CD4-positive, alpha-beta memory T cell (primary cell): ENCODE results near the gene SALL3. TPM values are rescaled to one million over a fixed set of nuclear protein-coding genes. Genes with fewer than 3 reads are reported as not detected.

Experiments
- CTCF ChIA-PET: fragments of 350-600 bp; sonication (Branson Sonifier 250); formaldehyde crosslinking; loops from one replicate; lab custom pipeline; 2021; ENCODE audit warnings: inconsistent platforms; ENCODE audit not compliant: partially characterized antibody; lab: Charles Lee
- POLR2A ChIA-PET: fragments of 350-600 bp; sonication (Branson Sonifier 250); formaldehyde crosslinking; loops from one replicate; lab custom pipeline; 2021; ENCODE audit not compliant: partially characterized antibody; lab: Charles Lee
- DNase-seq, 5 donors: peaks; one replicate each; pipeline versions ENCODE4 v3.0.0 to v3.0.0-alpha.2; 2020 to 2022; ENCODE audit warnings: mixed read lengths in 1 of 5
- H3K27ac ChIP-seq: one replicate; pipeline ENCODE4 v1.7.0; 2013; ENCODE audit warnings: low read depth, low read length
- H3K27me3 ChIP-seq: 2 replicates; pipeline ENCODE4 v1.7.0; 2013; ENCODE audit warnings: mild to moderate bottlenecking, low read length, moderate library complexity; ENCODE audit not compliant: insufficient read depth
- H3K36me3 ChIP-seq: 2 replicates; pipeline ENCODE4 v1.7.0; 2013; ENCODE audit warnings: mild to moderate bottlenecking, low read length, moderate library complexity; ENCODE audit not compliant: insufficient read depth
- H3K4me1 ChIP-seq: 2 replicates; pipeline ENCODE4 v1.7.0; 2013; ENCODE audit warnings: mild to moderate bottlenecking, low read length, moderate library complexity; ENCODE audit not compliant: insufficient read depth
- H3K4me3 ChIP-seq, 2 donors: one replicate each; pipeline ENCODE4 v1.7.0; 2013; ENCODE audit warnings: low read length in 2 of 2, mild to moderate bottlenecking in 1 of 2
- H3K9me3 ChIP-seq, 2 donors: one replicate each; pipeline ENCODE4 v1.7.0; 2013; ENCODE audit warnings: low read length in 2 of 2, control low read depth in 1 of 2; ENCODE audit not compliant: control insufficient read depth in 1 of 2
- H3K27ac Mint-ChIP-seq, 7 donors: one replicate each; pipeline ENCODE4 v1.8.0; 2020 to 2021; ENCODE audit warnings: mixed read lengths in 7 of 7, mild to moderate bottlenecking in 6 of 7, inconsistent platforms in 3 of 7, moderate library complexity in 3 of 7
- H3K27me3 Mint-ChIP-seq, 2 donors: one replicate each; pipeline ENCODE4 v1.8.0; 2020 to 2021; ENCODE audit warnings: mixed read lengths in 2 of 2
- H3K36me3 Mint-ChIP-seq, 2 donors: one replicate each; pipeline ENCODE4 v1.8.0; 2020 to 2021; ENCODE audit warnings: mixed read lengths in 2 of 2, inconsistent platforms in 1 of 2, mild to moderate bottlenecking in 1 of 2
- H3K4me1 Mint-ChIP-seq, 4 donors: one replicate each; pipeline ENCODE4 v1.8.0; 2020 to 2021; ENCODE audit warnings: mixed read lengths in 4 of 4, mild to moderate bottlenecking in 1 of 4
- H3K4me3 Mint-ChIP-seq, 8 donors: one replicate each; pipeline ENCODE4 v1.8.0; 2020 to 2021; ENCODE audit warnings: mixed read lengths in 8 of 8, mild to moderate bottlenecking in 7 of 8, moderate library complexity in 6 of 8, inconsistent platforms in 3 of 8
- H3K9me3 Mint-ChIP-seq, 8 donors: one replicate each; pipeline ENCODE4 v1.8.0; 2020 to 2021; ENCODE audit warnings: mixed read lengths in 8 of 8, mild to moderate bottlenecking in 5 of 8, inconsistent platforms in 3 of 8, moderate library complexity in 1 of 8
- intact Hi-C: fragments of 100-400 bp; cut with micrococcal nuclease; formaldehyde crosslinking; loops from one replicate; pipeline ENCODE4 v1.15.1; 2023
- polyA plus RNA-seq, 2 donors: library from polyadenylated mRNA; unstranded; fragments of 300-500 nt; fragmentation: Illumina TruSeq; gene quantifications; one replicate each; pipeline ENCODE4 v1.2.3, GENCODE V29; 2021
- total RNA-seq, 2 experiments: library from RNA; stranded (reverse); gene quantifications; one replicate each; pipeline ENCODE4 v1.2.3, GENCODE V29; 2021

Gene SALL3
- total and polyA plus RNA-seq, 4 experiments from 2014 or later, result not detected

DNA sequence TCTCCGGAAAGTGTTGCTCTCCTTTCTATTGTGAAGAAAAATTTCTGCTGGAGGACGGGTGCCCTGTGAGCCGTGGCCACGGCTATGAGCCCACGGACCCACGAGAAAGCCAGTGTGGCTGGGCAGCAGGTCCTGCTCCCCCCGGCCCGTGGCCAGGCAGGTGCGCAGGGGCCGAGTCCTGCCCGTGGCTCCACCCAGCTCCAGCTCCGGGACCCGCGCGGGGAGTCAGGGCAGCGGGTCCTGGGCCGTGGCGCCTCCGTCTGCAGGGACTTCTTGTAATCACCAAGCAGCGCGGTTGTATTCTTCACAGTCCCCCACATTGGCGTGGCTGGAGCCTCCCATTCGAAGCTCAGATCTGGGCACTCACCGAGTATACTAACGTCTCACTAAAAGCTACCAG, 43.0 kb downstream of the SALL3 start:
- no peaks in the 10 kb centered on the region for H3K4me1 ChIP-seq
- H3K27ac Mint-ChIP-seq, result no peak overlapping the region
- no peaks in the 10 kb centered on the region for H3K4me1 Mint-ChIP-seq
- H3K27me3 Mint-ChIP-seq, result peaks cover 14 to 16% of the 10 kb centered on the region in 2 donors
- intact Hi-C loops, result no loop called here
- DNase-seq, result no peak
- no peaks in the 10 kb centered on the region for H3K36me3 Mint-ChIP-seq
- no peaks in the 10 kb centered on the region for H3K36me3 ChIP-seq
- H3K9me3 Mint-ChIP-seq, result peaks cover 0 to 19% (median 3%) of the 10 kb centered on the region in 8 donors
- ChIA-PET CTCF (no interaction called here), POLR2A (no interaction called here)
- H3K27me3 ChIP-seq, result no peaks in the 10 kb centered on the region
- H3K27ac ChIP-seq, result no peak overlapping the region
- no peak overlapping the region for H3K4me3 Mint-ChIP-seq
- no peak overlapping the region for H3K4me3 ChIP-seq
- H3K9me3 ChIP-seq, result no peaks in the 10 kb centered on the region

DNA sequence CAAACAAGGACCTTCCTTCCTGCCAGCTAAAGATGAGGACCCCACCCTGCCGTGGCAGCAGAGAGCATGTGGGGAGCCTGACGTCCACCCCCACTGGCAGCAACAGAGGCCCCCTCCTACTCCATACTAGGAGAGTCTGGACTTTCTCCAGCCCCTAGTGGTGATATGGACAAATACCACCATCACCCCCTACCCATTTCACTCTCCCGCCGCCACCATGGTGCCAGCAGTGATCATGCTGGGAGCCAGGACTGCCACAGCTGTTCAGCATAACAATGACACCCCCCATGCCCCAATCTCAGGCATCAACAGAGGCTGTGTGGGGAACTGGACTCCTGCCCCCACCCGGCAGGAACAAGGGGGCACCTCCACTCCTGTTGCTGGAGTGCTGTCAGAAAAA, 46.9 kb downstream of the SALL3 start:
- H3K9me3 Mint-ChIP-seq, result peaks cover 7 to 36% (median 18%) of the 10 kb centered on the region in 8 donors
- intact Hi-C loops, result no loop called here
- DNase-seq, result no peak
- Histone ChIP-seq H3K4me3 (no peak overlapping the region), H3K27ac (no peak overlapping the region), H3K4me1 (no peaks in the 10 kb centered on the region), H3K9me3 (no peaks in the 10 kb centered on the region), H3K27me3 (no peaks in the 10 kb centered on the region), H3K36me3 (no peaks in the 10 kb centered on the region)
- no peaks in the 10 kb centered on the region for H3K4me1 Mint-ChIP-seq
- ChIA-PET POLR2A (no interaction called here), CTCF (no interaction called here)
- H3K27ac Mint-ChIP-seq, result no peak overlapping the region
- H3K4me3 Mint-ChIP-seq, result no peak overlapping the region
- H3K27me3 Mint-ChIP-seq, result peaks cover 8 to 10% of the 10 kb centered on the region in 2 donors
- H3K36me3 Mint-ChIP-seq, result no peaks in the 10 kb centered on the region

DNA sequence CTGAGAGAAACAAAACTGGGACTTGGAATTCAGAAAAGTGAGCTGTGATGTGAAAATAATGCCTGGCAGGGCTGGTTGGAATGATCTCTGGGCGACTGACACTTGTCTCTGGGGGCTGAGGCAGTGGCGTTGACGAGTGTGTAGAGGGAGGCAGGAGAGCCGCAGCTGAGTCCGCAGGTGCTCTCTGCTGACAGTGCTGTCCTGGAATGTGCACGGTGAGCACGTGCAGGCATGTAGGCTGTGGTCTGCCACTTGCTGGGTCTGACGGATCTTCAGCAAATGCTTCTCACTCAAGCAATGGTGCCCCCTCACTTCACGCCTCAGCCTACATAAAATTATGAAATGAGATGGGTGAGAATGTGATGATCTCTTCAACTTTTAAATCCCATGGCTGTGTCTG, 51.1 kb downstream of the SALL3 start:
- H3K36me3 ChIP-seq, result no peaks in the 10 kb centered on the region
- no peaks in the 10 kb centered on the region for H3K27me3 ChIP-seq
- H3K4me1 Mint-ChIP-seq, result no peaks in the 10 kb centered on the region
- peaks cover 4% of the 10 kb centered on the region in 2 donors for H3K27me3 Mint-ChIP-seq
- no peak overlapping the region for H3K4me3 ChIP-seq
- no peak for DNase-seq
- intact Hi-C loops, result no loop called here
- H3K27ac ChIP-seq, result no peak overlapping the region
- H3K36me3 Mint-ChIP-seq, result no peaks in the 10 kb centered on the region
- no peak overlapping the region for H3K27ac Mint-ChIP-seq
- ChIA-PET CTCF (no interaction called here), POLR2A (no interaction called here)
- H3K4me1 ChIP-seq, result no peaks in the 10 kb centered on the region
- H3K4me3 Mint-ChIP-seq, result no peak overlapping the region
- H3K9me3 ChIP-seq, result no peaks in the 10 kb centered on the region
- H3K9me3 Mint-ChIP-seq, result peaks cover 7 to 33% (median 21%) of the 10 kb centered on the region in 8 donors

DNA sequence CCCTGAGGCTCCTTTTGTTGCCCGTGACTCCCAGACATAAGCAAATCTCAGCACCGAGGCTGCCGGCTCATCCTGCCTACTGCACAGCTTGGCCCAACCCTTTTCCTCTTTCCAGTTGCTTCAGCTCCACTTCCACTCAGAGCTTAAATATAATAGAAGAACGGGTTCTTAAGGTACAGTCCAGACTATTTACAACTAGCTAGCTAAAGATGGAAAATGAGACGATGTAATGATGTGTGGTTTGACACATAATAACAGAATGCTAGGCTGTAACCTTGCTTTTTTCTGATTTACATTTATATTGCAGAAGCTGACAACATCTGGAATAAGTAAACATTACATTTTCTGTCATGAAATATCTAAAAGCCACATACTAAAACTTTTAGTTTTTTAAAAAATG, 62.7 kb downstream of the SALL3 start:
- Mint-ChIP-seq H3K27ac (no peak overlapping the region), H3K4me3 (no peak overlapping the region), H3K9me3 (peaks cover 0 to 2% (median 0%) of the 10 kb centered on the region in 8 donors), H3K27me3 (peaks cover 9 to 14% of the 10 kb centered on the region in 2 donors), H3K4me1 (no peaks in the 10 kb centered on the region), H3K36me3 (no peaks in the 10 kb centered on the region)
- intact Hi-C loops, result no loop called here
- no peaks in the 10 kb centered on the region for H3K4me1 ChIP-seq
- CTCF ChIA-PET, result no interaction called here
- no peak overlapping the region for H3K4me3 ChIP-seq
- no peaks in the 10 kb centered on the region for H3K36me3 ChIP-seq
- H3K27ac ChIP-seq, result no peak overlapping the region
- H3K27me3 ChIP-seq, result no peaks in the 10 kb centered on the region
- H3K9me3 ChIP-seq, result no peaks in the 10 kb centered on the region
- DNase-seq, result no peak
- POLR2A ChIA-PET, result no interaction called here

DNA sequence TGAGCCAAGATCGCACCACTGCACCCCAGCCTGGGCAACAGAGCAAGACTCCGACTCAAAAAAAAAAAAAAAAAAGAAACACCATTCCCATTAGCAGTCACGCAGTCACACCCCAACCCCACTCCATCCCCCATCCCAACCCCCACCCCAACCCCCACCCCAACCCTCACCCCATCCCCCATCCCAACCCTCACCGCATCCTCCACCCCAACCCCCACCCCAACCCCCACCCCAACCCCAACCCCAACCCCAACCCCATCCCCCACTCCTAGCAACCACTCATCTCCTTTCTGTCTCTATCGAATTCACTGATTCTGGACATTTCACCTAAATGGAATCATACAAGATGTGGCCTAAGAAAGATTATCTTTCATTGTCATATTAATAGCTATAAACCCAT, 63.7 kb downstream of the SALL3 start:
- H3K27ac Mint-ChIP-seq, result no peak overlapping the region
- H3K27me3 ChIP-seq, result no peaks in the 10 kb centered on the region
- intact Hi-C loops, result no loop called here
- H3K27ac ChIP-seq, result no peak overlapping the region
- peaks cover 0 to 2% (median 0%) of the 10 kb centered on the region in 8 donors for H3K9me3 Mint-ChIP-seq
- H3K36me3 Mint-ChIP-seq, result no peaks in the 10 kb centered on the region
- no peak overlapping the region for H3K4me3 ChIP-seq
- H3K27me3 Mint-ChIP-seq, result peaks cover 9 to 14% of the 10 kb centered on the region in 2 donors
- DNase-seq, result no peak
- no peaks in the 10 kb centered on the region for H3K4me1 ChIP-seq
- H3K4me1 Mint-ChIP-seq, result peaks cover 0 to 3% (median 0%) of the 10 kb centered on the region in 4 donors
- no peaks in the 10 kb centered on the region for H3K9me3 ChIP-seq
- no peaks in the 10 kb centered on the region for H3K36me3 ChIP-seq
- CTCF ChIA-PET, result no interaction called here
- no peak overlapping the region for H3K4me3 Mint-ChIP-seq
- POLR2A ChIA-PET, result no interaction called here

DNA sequence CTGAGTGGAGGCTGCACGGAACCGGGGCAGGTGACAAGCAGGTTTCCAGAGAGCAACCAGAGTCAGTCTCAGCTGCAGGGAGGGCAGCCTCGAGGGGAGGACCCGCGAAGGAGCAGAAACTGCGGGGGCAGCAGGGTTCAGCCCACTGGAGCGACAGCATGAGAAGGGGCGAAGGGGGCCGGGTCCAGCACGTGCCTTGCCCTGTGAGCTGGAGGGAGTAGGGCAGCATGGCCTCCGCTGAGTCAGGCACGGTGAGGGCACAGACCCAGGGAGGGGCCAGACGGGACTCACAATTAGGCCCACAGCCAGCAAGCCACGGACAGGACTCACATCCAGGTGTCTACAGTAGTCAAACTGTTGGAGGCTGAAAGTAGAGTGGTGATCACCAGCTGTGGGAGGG, 66.9 kb downstream of the SALL3 start:
- CTCF ChIA-PET, result no interaction called here
- no peak overlapping the region for H3K4me3 ChIP-seq
- POLR2A ChIA-PET, result no interaction called here
- no peaks in the 10 kb centered on the region for H3K9me3 ChIP-seq
- H3K27me3 Mint-ChIP-seq, result peaks cover 4 to 5% of the 10 kb centered on the region in 2 donors
- H3K4me1 ChIP-seq, result no peaks in the 10 kb centered on the region
- H3K27me3 ChIP-seq, result no peaks in the 10 kb centered on the region
- H3K27ac ChIP-seq, result no peak overlapping the region
- peak overlapping the region in 1 of 7 donors; percentile 12 for H3K27ac Mint-ChIP-seq
- no peaks in the 10 kb centered on the region for H3K36me3 Mint-ChIP-seq
- no peak for DNase-seq
- H3K9me3 Mint-ChIP-seq, result no peaks in the 10 kb centered on the region
- peaks cover 0 to 3% (median 0%) of the 10 kb centered on the region in 4 donors for H3K4me1 Mint-ChIP-seq
- intact Hi-C loops, result no loop called here
- no peaks in the 10 kb centered on the region for H3K36me3 ChIP-seq
- H3K4me3 Mint-ChIP-seq, result no peak overlapping the region

DNA sequence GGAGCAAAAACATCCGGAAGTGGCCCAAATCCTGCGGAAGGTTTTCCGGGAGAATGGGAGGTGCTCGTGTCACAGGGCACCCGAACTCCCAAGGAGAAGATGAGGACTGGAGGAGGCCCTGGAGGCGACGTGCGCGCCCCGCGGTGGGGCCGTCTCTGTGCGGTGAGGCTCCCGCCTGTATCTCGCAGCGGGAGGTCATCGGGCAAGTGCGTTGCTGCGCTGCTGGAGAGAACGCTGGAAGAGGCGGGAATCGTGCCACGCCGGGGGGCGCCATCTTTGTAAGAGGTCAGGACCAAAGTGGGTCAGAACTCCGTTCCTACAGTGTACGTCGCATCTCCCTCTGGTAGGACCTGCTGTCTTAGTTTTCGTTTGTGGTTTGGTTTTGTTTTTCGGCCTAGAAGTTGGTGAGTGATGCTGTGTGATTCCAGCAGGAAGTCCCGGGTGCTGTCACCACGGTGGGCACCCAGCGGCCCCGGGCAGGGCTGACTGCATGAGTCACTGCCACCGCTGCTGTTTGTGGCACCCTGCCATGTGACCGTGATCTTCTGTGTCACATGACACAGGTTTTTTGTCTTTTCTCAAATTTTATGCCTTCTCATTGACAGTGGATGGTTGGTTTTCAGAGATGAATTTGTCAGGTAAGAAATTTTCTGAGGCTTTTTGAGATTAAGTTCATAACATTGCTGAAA, 68.1 kb downstream of the SALL3 start:
- Histone ChIP-seq H3K4me1 (no peaks in the 10 kb centered on the region), H3K36me3 (no peaks in the 10 kb centered on the region), H3K27ac (no peak overlapping the region), H3K4me3 (no peak overlapping the region), H3K27me3 (no peaks in the 10 kb centered on the region), H3K9me3 (no peaks in the 10 kb centered on the region)
- no peaks in the 10 kb centered on the region for H3K36me3 Mint-ChIP-seq
- no peak overlapping the region for H3K27ac Mint-ChIP-seq
- no peaks in the 10 kb centered on the region for H3K9me3 Mint-ChIP-seq
- peaks cover 0 to 3% (median 0%) of the 10 kb centered on the region in 4 donors for H3K4me1 Mint-ChIP-seq
- peak in 2 of 5 donors; percentile 14 to 19 for DNase-seq
- CTCF ChIA-PET, result no interaction called here
- H3K27me3 Mint-ChIP-seq, result peaks cover 3 to 6% of the 10 kb centered on the region in 2 donors
- POLR2A ChIA-PET, result no interaction called here
- no peak overlapping the region for H3K4me3 Mint-ChIP-seq
- intact Hi-C loops, result no loop called here
